ENCODE data around the gene FUOM.
A peak's percentile ranks its signal among the peaks of the same experiment; 100 is the strongest.

The FUOM gene

GRCh38 chr10:133357285-133358161 is at the start of gene FUOM:
Gene FUOM (minus strand): TSS chr10:133358019. CDS start chr10:133358007, 12 bp downstream.
- DNase-seq (ENCODE audit: low read depth) = peak; percentile 47

- peak; percentile 49 for DNase-seq (ENCODE audit: low read depth)
Observed at GRCh38 chr10:133405844-133406527, 48.2 kb upstream of the FUOM start.

- peak; percentile 27 for DNase-seq (ENCODE audit: low read depth)
Observed at GRCh38 chr10:133405272-133405671, 47.5 kb upstream of the FUOM start.

GRCh38 chr10:133403784-133404183 is 46.0 kb upstream of the FUOM start:
- no peak for DNase-seq (ENCODE audit: low read depth)

GRCh38 chr10:133403359-133403758 is 45.5 kb upstream of the FUOM start:
- DNase-seq (ENCODE audit: low read depth) = no peak

GRCh38 chr10:133401981-133402725 is 44.3 kb upstream of the FUOM start:
- no peak for DNase-seq (ENCODE audit: low read depth)

- no peak for DNase-seq (ENCODE audit: low read depth)
Observed at GRCh38 chr10:133401500-133401899, 43.7 kb upstream of the FUOM start.

GRCh38 chr10:133400624-133401424 is 43.0 kb upstream of the FUOM start:
- DNase-seq (ENCODE audit: low read depth) = no peak

- no peak for DNase-seq (ENCODE audit: low read depth)
Observed at GRCh38 chr10:133399123-133399601, 41.3 kb upstream of the FUOM start.

GRCh38 chr10:133397938-133398337 is 40.1 kb upstream of the FUOM start:
- peak; percentile 22 for DNase-seq (ENCODE audit: low read depth)

GRCh38 chr10:133396035-133396624 is 38.3 kb upstream of the FUOM start:
- no peak for DNase-seq (ENCODE audit: low read depth)

GRCh38 chr10:133394801-133395221 is 37.0 kb upstream of the FUOM start:
- no peak for DNase-seq (ENCODE audit: low read depth)

- DNase-seq (ENCODE audit: low read depth) = peak; percentile 94
Observed at GRCh38 chr10:133394064-133394663, 36.3 kb upstream of the FUOM start, which contains the start of gene MTG1. Gene MTG1 (plus strand): TSS chr10:133394157. CDS start chr10:133394221, 64 bp downstream.

- DNase-seq (ENCODE audit: low read depth) = no peak
Observed at GRCh38 chr10:133393401-133394063, 35.7 kb upstream of the FUOM start.

GRCh38 chr10:133391761-133392518 is 34.1 kb upstream of the FUOM start:
- DNase-seq (ENCODE audit: low read depth) = no peak

- DNase-seq (ENCODE audit: low read depth) = no peak
Observed at GRCh38 chr10:133391249-133391635, 33.4 kb upstream of the FUOM start.

GRCh38 chr10:133390597-133391248 is 32.9 kb upstream of the FUOM start:
- DNase-seq (ENCODE audit: low read depth) = no peak

- DNase-seq (ENCODE audit: low read depth) = no peak
Observed at GRCh38 chr10:133388973-133389818, 31.4 kb upstream of the FUOM start.

Measured in ELR (cell line).